ENCODE data around the gene PPT1. TPM values are rescaled to one million over a fixed set of nuclear protein-coding genes. Genes with fewer than 3 reads are reported as not detected.
A peak's percentile ranks its signal among the peaks of the same experiment; 100 is the strongest.

Gene PPT1
- total and polyA plus RNA-seq, 8 donors: 3.5 to 79.9 (median 33.3) TPM

DNA sequence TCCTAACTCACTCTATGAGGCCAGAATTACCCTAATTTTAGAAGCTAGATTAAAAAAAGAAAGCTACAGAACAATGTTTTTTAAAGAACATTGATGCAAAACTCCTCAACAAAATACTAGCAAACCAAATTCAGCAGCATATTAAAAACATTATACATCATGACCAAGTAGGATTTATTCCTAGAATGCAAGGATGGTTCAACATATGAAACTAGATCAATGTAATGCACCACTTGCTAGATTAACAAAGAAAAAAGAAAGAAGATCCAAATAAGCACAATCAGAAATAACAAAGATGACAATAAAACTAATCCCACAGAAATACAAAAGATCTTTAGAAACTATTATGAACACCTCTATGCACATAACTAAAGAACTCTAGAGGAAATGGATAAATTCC, 13.3 kb upstream of the PPT1 start:
- Histone ChIP-seq H3K9me3 (peaks cover 0 to 28% (median 23%) of the 10 kb centered on the region in 4 donors), H3K27ac (no peak overlapping the region), H3K4me3 (no peak overlapping the region), H3K4me1 (no peaks in the 10 kb centered on the region), H3K27me3 (peaks cover 0 to 7% (median 0%) of the 10 kb centered on the region in 3 donors), H3K36me3 (no peaks in the 10 kb centered on the region)
- intact Hi-C loops (cut with DNase I; ENCODE audit: low total_unique reads): no loop called here
- DNase-seq: no peak
- TF ChIP-seq, protein P1, sequence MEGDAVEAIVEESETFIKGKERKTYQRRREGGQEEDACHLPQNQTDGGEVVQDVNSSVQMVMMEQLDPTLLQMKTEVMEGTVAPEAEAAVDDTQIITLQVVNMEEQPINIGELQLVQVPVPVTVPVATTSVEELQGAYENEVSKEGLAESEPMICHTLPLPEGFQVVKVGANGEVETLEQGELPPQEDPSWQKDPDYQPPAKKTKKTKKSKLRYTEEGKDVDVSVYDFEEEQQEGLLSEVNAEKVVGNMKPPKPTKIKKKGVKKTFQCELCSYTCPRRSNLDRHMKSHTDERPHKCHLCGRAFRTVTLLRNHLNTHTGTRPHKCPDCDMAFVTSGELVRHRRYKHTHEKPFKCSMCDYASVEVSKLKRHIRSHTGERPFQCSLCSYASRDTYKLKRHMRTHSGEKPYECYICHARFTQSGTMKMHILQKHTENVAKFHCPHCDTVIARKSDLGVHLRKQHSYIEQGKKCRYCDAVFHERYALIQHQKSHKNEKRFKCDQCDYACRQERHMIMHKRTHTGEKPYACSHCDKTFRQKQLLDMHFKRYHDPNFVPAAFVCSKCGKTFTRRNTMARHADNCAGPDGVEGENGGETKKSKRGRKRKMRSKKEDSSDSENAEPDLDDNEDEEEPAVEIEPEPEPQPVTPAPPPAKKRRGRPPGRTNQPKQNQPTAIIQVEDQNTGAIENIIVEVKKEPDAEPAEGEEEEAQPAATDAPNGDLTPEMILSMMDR (IDR thresholded peaks at IDR 0.05): no peak
- TF ChIP-seq POLR2A (IDR thresholded peaks at IDR 0.05): no peak
- TF ChIP-seq EP300 (IDR thresholded peaks at IDR 0.05): no peak
- no peak for TF ChIP-seq POLR2AphosphoS5 (IDR thresholded peaks at IDR 0.05)

DNA sequence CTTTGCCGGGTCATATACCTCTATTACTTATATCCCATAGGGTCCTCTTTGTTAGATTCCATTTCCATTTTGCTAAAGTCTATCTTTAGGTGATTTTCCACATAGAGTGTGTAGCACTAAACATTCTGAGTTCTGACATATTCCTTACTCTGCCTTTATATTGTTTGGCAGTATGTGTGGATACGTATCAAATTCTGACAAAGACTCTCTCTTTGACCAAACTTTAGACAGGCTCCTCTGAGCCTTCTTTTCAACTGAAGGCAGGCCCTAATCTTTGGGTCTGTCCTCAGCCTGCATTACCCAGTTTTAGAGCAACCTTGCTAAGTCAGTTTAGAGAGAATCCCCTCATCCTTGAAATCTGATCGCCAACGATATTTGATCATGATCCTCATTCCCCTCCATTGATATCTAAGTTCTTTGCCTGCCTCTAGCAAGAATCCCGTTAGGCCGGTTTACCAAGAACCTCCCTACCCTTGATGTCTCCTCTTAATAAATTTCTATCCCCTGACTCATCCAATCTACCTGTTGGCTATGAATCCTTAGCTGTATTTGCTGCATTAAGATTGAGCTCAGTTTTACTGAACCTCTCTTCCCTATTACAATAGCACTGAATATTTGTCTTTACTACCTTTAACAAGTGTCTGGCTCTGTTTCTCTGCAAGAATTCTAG, 10.4 kb upstream of the PPT1 start:
- TF ChIP-seq POLR2AphosphoS5 (IDR thresholded peaks at IDR 0.05) (no peak), POLR2A (IDR thresholded peaks at IDR 0.05) (no peak), EP300 (IDR thresholded peaks at IDR 0.05) (no peak)
- TF ChIP-seq, protein P1 (IDR thresholded peaks at IDR 0.05): no peak
- WGBS, 5 donors: 74 to 84% (median 78%) methylated on average over 6 of the region's 6 CpGs
- Histone ChIP-seq H3K36me3 (no peaks in the 10 kb centered on the region), H3K4me1 (no peaks in the 10 kb centered on the region), H3K4me3 (no peak overlapping the region), H3K9me3 (peaks cover 0 to 29% (median 28%) of the 10 kb centered on the region in 4 donors), H3K27ac (no peak overlapping the region), H3K27me3 (peaks cover 0 to 7% (median 0%) of the 10 kb centered on the region in 3 donors)
- intact Hi-C loops (cut with DNase I; ENCODE audit: low total_unique reads): no loop called here
- DNase-seq: peak in 1 of 2 donors; percentile 20

DNA sequence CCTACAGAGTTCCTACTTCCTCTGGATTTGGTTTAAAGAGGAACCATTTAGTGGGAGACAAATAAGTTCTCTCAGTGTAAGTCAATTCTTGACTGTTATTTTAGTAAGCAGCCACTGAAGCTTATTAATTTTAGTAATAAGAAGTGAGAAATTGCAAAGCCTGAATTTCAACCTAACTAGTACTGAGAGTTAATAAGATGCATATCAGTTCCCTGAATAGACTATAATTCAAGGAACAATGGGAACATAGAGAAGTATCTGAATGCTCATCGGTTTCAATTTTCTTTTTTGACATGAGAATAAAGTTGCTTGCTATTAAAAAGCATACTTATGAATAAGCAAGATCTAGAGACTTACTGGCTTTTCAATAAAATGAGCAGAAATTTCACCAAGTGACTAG, 8.0 kb upstream of the PPT1 start:
- 53 to 81% (median 71%) methylated on average over 1 of the region's 1 CpG for WGBS, 5 donors

DNA sequence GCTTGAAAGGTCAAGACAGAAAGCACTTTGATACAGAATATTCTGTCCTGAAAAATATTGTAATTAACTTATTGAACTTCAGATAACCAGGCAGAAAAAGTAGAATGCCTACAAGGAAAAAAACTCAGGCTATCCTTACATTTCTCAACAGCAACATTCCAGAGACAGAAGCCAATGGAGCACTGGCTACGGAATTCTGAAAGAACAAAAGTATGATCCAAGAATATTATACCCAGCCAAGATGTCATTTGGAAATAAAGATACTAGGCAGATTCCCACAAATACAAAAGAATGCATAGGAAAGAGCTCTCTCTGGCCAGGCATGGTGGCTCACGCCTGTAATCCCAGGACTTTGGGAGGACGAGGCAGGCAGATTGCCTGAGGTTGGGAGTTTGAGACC, 5.8 kb upstream of the PPT1 start:
- H3K27me3 ChIP-seq: peaks cover 0 to 11% (median 0%) of the 10 kb centered on the region in 3 donors
- H3K27ac ChIP-seq: no peak overlapping the region
- H3K36me3 ChIP-seq: no peaks in the 10 kb centered on the region
- H3K9me3 ChIP-seq: peaks cover 0 to 7% (median 6%) of the 10 kb centered on the region in 4 donors
- no peak for DNase-seq
- intact Hi-C loops (cut with DNase I; ENCODE audit: low total_unique reads): no loop called here
- H3K4me3 ChIP-seq: no peak overlapping the region
- TF ChIP-seq, protein P1 (IDR thresholded peaks at IDR 0.05): no peak
- TF ChIP-seq POLR2AphosphoS5 (IDR thresholded peaks at IDR 0.05): no peak
- no peaks in the 10 kb centered on the region for H3K4me1 ChIP-seq
- WGBS, 5 donors: 78 to 93% (median 89%) methylated on average over 3 of the region's 3 CpGs

More for the DNA sequence above, 8.0 kb upstream of the PPT1 start:
- TF ChIP-seq POLR2AphosphoS5 (IDR thresholded peaks at IDR 0.05) (no peak), EP300 (IDR thresholded peaks at IDR 0.05) (no peak), POLR2A (IDR thresholded peaks at IDR 0.05) (no peak)
- TF ChIP-seq, protein P1 (IDR thresholded peaks at IDR 0.05): no peak
- Histone ChIP-seq H3K27ac (no peak overlapping the region), H3K9me3 (peaks cover 0 to 14% (median 10%) of the 10 kb centered on the region in 4 donors), H3K4me3 (no peak overlapping the region), H3K27me3 (peaks cover 0 to 11% (median 0%) of the 10 kb centered on the region in 3 donors), H3K4me1 (no peaks in the 10 kb centered on the region), H3K36me3 (no peaks in the 10 kb centered on the region)
- intact Hi-C loops (cut with DNase I; ENCODE audit: low total_unique reads): no loop called here
- DNase-seq: no peak

All from stomach (tissue), 9 donors.